ENCODE data around the gene DOCK6. TPM values are rescaled to one million over a fixed set of nuclear protein-coding genes. Genes with fewer than 3 reads are reported as not detected.

DOCK6 gene
- total RNA-seq, 1 experiment from 2014 or later: 29.4 TPM

DNA sequence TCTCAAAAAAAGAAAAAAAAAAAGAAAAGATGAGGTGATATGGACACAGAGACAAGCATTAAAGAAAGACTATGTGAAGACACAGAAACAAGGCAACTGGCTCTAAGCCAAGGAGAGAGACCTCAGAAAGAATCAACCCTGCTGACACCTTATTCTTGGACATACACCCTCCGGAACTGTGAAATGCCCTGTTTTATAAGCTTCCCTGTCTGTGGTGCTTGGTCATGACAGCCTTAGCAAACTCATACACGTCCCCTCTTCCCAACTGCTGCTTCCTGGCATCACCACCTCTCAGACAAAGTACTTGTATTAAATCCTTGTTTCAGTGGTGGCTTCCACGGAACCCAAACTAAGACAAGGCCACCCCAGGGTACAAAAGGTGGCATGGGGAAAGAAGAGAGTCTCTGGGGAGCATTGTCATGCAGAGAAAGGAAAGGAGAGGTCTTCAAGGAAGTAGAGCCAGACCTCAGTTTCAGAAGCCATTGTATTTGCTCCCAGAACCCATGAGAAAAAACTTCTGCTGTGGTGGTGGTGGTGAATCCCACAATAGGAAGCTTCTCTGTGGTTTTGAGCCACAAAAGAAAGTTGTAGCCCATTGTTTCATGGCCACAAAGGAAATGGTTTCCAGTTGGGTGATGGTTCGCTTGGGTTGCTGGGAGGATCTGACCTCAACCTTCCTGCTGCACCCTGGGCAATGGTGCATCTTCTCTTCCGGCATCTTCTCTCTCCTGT, 17.3 kb upstream of the DOCK6 start:
- Histone ChIP-seq H3K4me1 (ENCODE audit: insufficient read depth, low read length) (no peaks in the 10 kb centered on the region), H3K27ac (ENCODE audit: low read length) (no peak overlapping the region), H3K9ac (ENCODE audit: low read length) (no peak overlapping the region), H3K9me2 (replicated peaks; ENCODE audit: low read length) (no peaks in the 10 kb centered on the region), H3K27me3 (ENCODE audit: low read length) (no peaks in the 10 kb centered on the region), H3K36me3 (ENCODE audit: low read depth, low read length) (no peaks in the 10 kb centered on the region), H3K4me3 (ENCODE audit: low read length) (no peak overlapping the region), H3K79me2 (ENCODE audit: low read length) (no peaks in the 10 kb centered on the region), H2AFZ (ENCODE audit: low read length) (no peak overlapping the region), H4K20me1 (ENCODE audit: low read length) (no peaks in the 10 kb centered on the region), H3F3A (ENCODE audit: low read length, unreplicated experiment) (no peaks in the 10 kb centered on the region), H3K9me3 (ENCODE audit: low read length) (no peaks in the 10 kb centered on the region), H3K4me2 (ENCODE audit: low read length) (no peak overlapping the region)
- intact Hi-C loops (cut with micrococcal nuclease): no loop called here
- ChIA-PET CTCF (no interaction called here), POLR2A (ENCODE audit: unreplicated experiment) (interaction anchor here (0.6 kb wide), 1 partner anchor 280 kb away, joined by 14 read pairs; no protein-coding TSS in a partner anchor)
- BruUV-seq (replicated peaks): no TSS peak
- DNase-seq: no peak
- no peak for ATAC-seq
- TF ChIP-seq CTCF (conservative IDR thresholded peaks at IDR 0.05; ENCODE audit: low read depth, low read length) (no peak), EZH2 (IDR thresholded peaks at IDR 0.05; ENCODE audit: low read length, unreplicated experiment) (no peak), EZH2phosphoT487 (IDR thresholded peaks at IDR 0.05; ENCODE audit: borderline replicate concordance, low read length) (no peak)

DNA sequence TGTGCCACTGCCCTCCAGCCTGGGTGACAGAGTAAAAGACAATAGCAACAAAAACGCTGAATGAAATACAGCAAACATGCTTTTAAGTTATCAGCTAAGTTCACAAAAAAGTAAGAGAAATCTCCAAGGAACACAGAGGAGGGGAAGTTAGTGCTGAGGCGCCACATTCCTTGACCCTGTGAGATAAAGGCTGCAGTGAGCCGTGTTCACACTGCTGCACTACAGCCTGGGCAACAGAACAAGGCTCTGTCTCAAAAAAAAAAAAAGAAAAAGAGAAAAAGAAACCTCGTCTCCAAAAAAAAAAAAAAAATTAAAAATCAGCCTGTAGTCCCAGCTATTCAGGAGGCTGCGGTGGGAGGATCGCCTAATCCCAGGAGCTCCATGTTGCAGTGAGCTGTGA, 16.3 kb upstream of the DOCK6 start:
- intact Hi-C loops (cut with micrococcal nuclease): no loop called here
- H3K9me3 ChIP-seq (ENCODE audit: low read length): no peaks in the 10 kb centered on the region
- TF ChIP-seq EZH2 (IDR thresholded peaks at IDR 0.05; ENCODE audit: low read length, unreplicated experiment) (no peak), CTCF (conservative IDR thresholded peaks at IDR 0.05; ENCODE audit: low read depth, low read length) (no peak), EZH2phosphoT487 (IDR thresholded peaks at IDR 0.05; ENCODE audit: borderline replicate concordance, low read length) (no peak)
- POLR2A ChIA-PET (ENCODE audit: unreplicated experiment): interaction anchor here (0.6 kb wide), 1 partner anchor 281 kb away, joined by 14 read pairs; no protein-coding TSS in a partner anchor
- CTCF ChIA-PET: interaction anchor here (0.6 kb wide), 1 partner anchor 8 kb away, joined by 5 read pairs; no protein-coding TSS in a partner anchor
- DNase-seq (no peak), ATAC-seq (no peak)
- no peak overlapping the region for H3K4me3 ChIP-seq (ENCODE audit: low read length)
- H3K36me3 ChIP-seq (ENCODE audit: low read depth, low read length): no peaks in the 10 kb centered on the region
- H3K79me2 ChIP-seq (ENCODE audit: low read length): no peaks in the 10 kb centered on the region
- no peak overlapping the region for H2AFZ ChIP-seq (ENCODE audit: low read length)
- no peaks in the 10 kb centered on the region for H3K4me1 ChIP-seq (ENCODE audit: insufficient read depth, low read length)
- BruUV-seq (replicated peaks): no TSS peak
- no peak overlapping the region for H3K27ac ChIP-seq (ENCODE audit: low read length)
- H3K9me2 ChIP-seq (replicated peaks; ENCODE audit: low read length): no peaks in the 10 kb centered on the region
- no peaks in the 10 kb centered on the region for H3F3A ChIP-seq (ENCODE audit: low read length, unreplicated experiment)
- H4K20me1 ChIP-seq (ENCODE audit: low read length): no peaks in the 10 kb centered on the region
- no peaks in the 10 kb centered on the region for H3K27me3 ChIP-seq (ENCODE audit: low read length)
- H3K9ac ChIP-seq (ENCODE audit: low read length): no peak overlapping the region
- no peak overlapping the region for H3K4me2 ChIP-seq (ENCODE audit: low read length)

DNA sequence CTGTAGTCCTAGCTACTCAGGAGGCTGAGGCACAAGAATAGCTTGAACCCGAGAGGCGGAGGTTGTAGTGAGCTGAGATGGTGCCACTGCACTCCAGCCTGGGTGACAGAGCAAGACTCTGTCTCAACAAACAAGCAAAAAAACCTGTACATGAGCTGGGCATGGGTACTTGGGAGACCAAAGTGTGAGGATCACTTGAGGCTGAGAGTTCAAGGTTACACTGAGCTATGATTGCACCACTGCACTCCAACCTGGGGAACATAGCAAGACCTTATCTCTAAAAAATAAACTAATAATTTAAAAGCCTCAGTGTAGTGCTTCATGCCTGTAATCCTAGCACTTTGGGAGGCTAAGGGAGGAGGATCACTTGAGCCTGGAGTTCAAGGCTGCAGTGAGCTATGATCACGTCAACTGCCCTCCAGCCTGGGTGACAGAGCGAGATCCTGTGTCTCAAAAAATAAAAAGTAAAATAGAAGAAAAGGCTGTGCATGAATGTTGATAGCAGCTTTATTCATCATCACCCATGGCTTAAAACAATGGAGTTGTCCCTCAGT, 12.3 kb upstream of the DOCK6 start:
- DNase-seq (no peak), ATAC-seq (no peak)
- Histone ChIP-seq H3K79me2 (ENCODE audit: low read length) (no peaks in the 10 kb centered on the region), H3F3A (ENCODE audit: low read length, unreplicated experiment) (no peaks in the 10 kb centered on the region), H3K27ac (ENCODE audit: low read length) (no peak overlapping the region), H2AFZ (ENCODE audit: low read length) (no peak overlapping the region), H3K9ac (ENCODE audit: low read length) (no peak overlapping the region), H4K20me1 (ENCODE audit: low read length) (no peaks in the 10 kb centered on the region), H3K9me2 (replicated peaks; ENCODE audit: low read length) (no peaks in the 10 kb centered on the region), H3K27me3 (ENCODE audit: low read length) (no peaks in the 10 kb centered on the region), H3K9me3 (ENCODE audit: low read length) (no peaks in the 10 kb centered on the region), H3K4me1 (ENCODE audit: insufficient read depth, low read length) (peaks cover under 1% of the 10 kb centered on the region; the same call in 1 of the 2 replicates), H3K4me2 (ENCODE audit: low read length) (no peak overlapping the region), H3K4me3 (ENCODE audit: low read length) (no peak overlapping the region), H3K36me3 (ENCODE audit: low read depth, low read length) (no peaks in the 10 kb centered on the region)
- CTCF ChIA-PET: no interaction called here
- BruUV-seq (replicated peaks): no TSS peak
- TF ChIP-seq EZH2phosphoT487 (IDR thresholded peaks at IDR 0.05; ENCODE audit: borderline replicate concordance, low read length) (no peak), CTCF (conservative IDR thresholded peaks at IDR 0.05; ENCODE audit: low read depth, low read length) (no peak), EZH2 (IDR thresholded peaks at IDR 0.05; ENCODE audit: low read length, unreplicated experiment) (no peak)
- intact Hi-C loops (cut with micrococcal nuclease): no loop called here
- POLR2A ChIA-PET (ENCODE audit: unreplicated experiment): interaction anchor here (0.6 kb wide), 1 partner anchor 1061 kb away, joined by 12 read pairs; no protein-coding TSS in a partner anchor

Measured in PC-3 (cell line).